Measurements from ENCODE around the gene GNG14. TPM values are rescaled to one million over a fixed set of nuclear protein-coding genes. Genes with fewer than 3 reads are reported as not detected.

The GNG14 gene
- total RNA-seq, 1 experiment from 2014 or later = not detected

DNA sequence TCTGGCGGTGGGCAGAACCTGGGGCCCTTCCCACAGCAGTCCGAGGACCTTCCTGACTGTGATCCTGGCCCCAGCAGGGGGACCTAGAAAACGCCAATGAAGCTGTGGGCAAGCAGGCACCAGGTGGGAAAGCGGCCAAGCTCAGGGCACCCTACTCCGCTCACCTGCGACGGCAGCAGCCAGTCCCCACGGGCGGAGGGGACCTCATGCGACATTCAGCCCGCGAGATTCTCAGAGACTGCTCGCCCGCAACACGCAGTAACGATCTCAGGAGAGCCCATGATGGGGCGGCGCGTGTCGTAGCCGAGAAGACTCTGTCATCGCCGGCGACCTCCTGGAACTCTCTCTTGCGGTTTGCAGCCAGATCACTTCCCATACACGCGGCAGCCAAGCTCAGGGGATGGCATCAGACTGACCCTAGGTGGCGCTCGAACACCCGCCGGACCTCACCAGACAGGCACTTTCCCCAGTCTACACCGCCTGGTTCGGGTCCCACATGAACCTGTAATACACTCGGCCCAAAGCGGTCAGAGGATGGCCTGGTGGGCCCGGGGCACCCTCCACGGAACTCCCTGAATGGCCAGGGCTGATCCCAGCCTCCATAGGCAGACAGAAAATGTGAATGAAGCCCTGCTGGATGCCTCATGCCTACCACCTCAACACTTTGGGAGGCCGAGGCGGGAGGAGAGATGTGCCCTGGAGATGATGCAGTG, 47.7 kb upstream of the GNG14 start:
- no peak overlapping the region for H4K8ac ChIP-seq (replicated peaks; ENCODE audit: insufficient read length, low read depth, low read length)
- no peak overlapping the region for H3T11ph ChIP-seq (ENCODE audit: low read length)
- H3K27ac Mint-ChIP-seq = peak overlapping the region in 1 of 3 experiments; percentile 44; a peak in 2 of 7 replicates
- H3K4me1 ChIP-seq (ENCODE audit: insufficient read depth, low read length) = no peaks in the 10 kb centered on the region
- H3K4me2 ChIP-seq (ENCODE audit: insufficient read depth, insufficient read length, low read length) = peak overlapping the region; percentile 32
- H3K9me3 ChIP-seq (ENCODE audit: control insufficient read depth, low read depth, low read length) = no peaks in the 10 kb centered on the region
- no peak overlapping the region for H2BK20ac ChIP-seq (ENCODE audit: low read depth, low read length, poor library complexity, severe bottlenecking)
- H3K14ac ChIP-seq (ENCODE audit: insufficient read depth, low read length) = peak overlapping the region; percentile 42
- peak overlapping the region; percentile 69 for H3K18ac ChIP-seq (ENCODE audit: insufficient read length, low read depth, low read length)
- peaks cover 2 to 3% of the 10 kb centered on the region in 2 experiments; a peak in 1 of 4 replicates for H3K4me1 Mint-ChIP-seq
- H4K5ac ChIP-seq (ENCODE audit: insufficient read length, low read depth, low read length) = no peak overlapping the region
- peak overlapping the region; percentile 62 to 74 for H3K4me3 Mint-ChIP-seq
- H2BK15ac ChIP-seq (ENCODE audit: low read depth, low read length) = no peak overlapping the region
- H2BK120ac ChIP-seq (ENCODE audit: low read depth, low read length, poor library complexity, severe bottlenecking) = no peak overlapping the region
- no peaks in the 10 kb centered on the region for H3K79me2 ChIP-seq (ENCODE audit: insufficient read depth, low read length)
- H2AFZ ChIP-seq (ENCODE audit: low read length) = no peak overlapping the region
- DNase-seq = peak; percentile 92
- no peaks in the 10 kb centered on the region for H3K27me3 ChIP-seq (ENCODE audit: insufficient read depth, low read length)
- no peak overlapping the region for H4K91ac ChIP-seq (ENCODE audit: insufficient read length, low read depth, low read length)
- H2AK5ac ChIP-seq (ENCODE audit: insufficient read length, low read length) = no peak overlapping the region
- peaks cover 4% of the 10 kb centered on the region for H3K23me2 ChIP-seq (ENCODE audit: insufficient read length, low read depth, low read length, poor library complexity, severe bottlenecking)
- no peaks in the 10 kb centered on the region for H4K20me1 ChIP-seq (ENCODE audit: control insufficient read depth, insufficient read depth, insufficient read length)
- H3K4ac ChIP-seq (ENCODE audit: low read depth, low read length) = no peak overlapping the region
- H3K9ac ChIP-seq (ENCODE audit: extremely low read depth, insufficient read length, low read length) = peak overlapping the region; percentile 23
- H3K27ac ChIP-seq (ENCODE audit: insufficient read length, low read depth, low read length) = no peak overlapping the region
- no peak overlapping the region for H3K23ac ChIP-seq (ENCODE audit: insufficient read length, low read depth, low read length)
- H3K79me1 ChIP-seq (ENCODE audit: insufficient read depth, low read depth, low read length, poor library complexity, severe bottlenecking) = no peaks in the 10 kb centered on the region
- WGBS (ENCODE audit: extremely low coverage, insufficient read length, low lambda C conversion rate) = no CpG with 5 or more reads among the region's 39 CpGs
- peaks cover 3 to 4% of the 10 kb centered on the region in 2 experiments; a peak in 4 of 5 replicates for H3K9me3 Mint-ChIP-seq
- TF ChIP-seq CTCF (conservative IDR thresholded peaks at IDR 0.05) = peak; percentile 94
- H2BK12ac ChIP-seq (ENCODE audit: insufficient read length, low read depth, low read length) = no peak overlapping the region
- H3K27me3 Mint-ChIP-seq (ENCODE audit: low read depth) = peaks cover 11% of the 10 kb centered on the region
- H2BK5ac ChIP-seq (ENCODE audit: insufficient read length, low read length) = no peak overlapping the region
- H3K56ac ChIP-seq (ENCODE audit: insufficient read length, low read depth, low read length) = no peak overlapping the region
- peaks cover 0 to 2% (median 2%) of the 10 kb centered on the region in 3 experiments; a peak in 1 of 7 replicates for H3K36me3 Mint-ChIP-seq (ENCODE audit: insufficient read depth in 1 of 3, low read depth in 3 of 3)
